Left lung (tissue), 10 donors: ENCODE measurements around the gene BBS12. TPM values are rescaled to one million over a fixed set of nuclear protein-coding genes. Genes with fewer than 3 reads are reported as not detected.
A peak's percentile ranks its signal among the peaks of the same experiment; 100 is the strongest.

Experiments
- ATAC-seq: fragments of 200-7000 bp; cut with Tn5 transposase; one replicate; pipeline ENCODE4 v1.9.1; 2020; ENCODE audit warnings: moderate library complexity
- DNase-seq, 4 donors: peaks; one replicate each; pipeline ENCODE4 v3.0.0-alpha.2; 2013 to 2020
- H3K27ac ChIP-seq, 2 donors: fragments of 200-600 bp; sonication (generic) in 1 of 2; one replicate each; pipeline versions ENCODE4 v1.5.0 to v1.8.0; 2020 to 2021
- H3K27me3 ChIP-seq, 2 donors: fragments of 200-600 bp; sonication (generic) in 1 of 2; one replicate each; pipeline versions ENCODE4 v1.5.0 to v1.8.0; 2020 to 2021
- H3K36me3 ChIP-seq, 2 donors: fragments of 200-600 bp; sonication (generic) in 1 of 2; one replicate each; pipeline versions ENCODE4 v1.5.0 to v1.8.0; 2020 to 2021
- H3K4me1 ChIP-seq, 2 donors: fragments of 200-600 bp; one replicate each; pipeline ENCODE4 v1.8.0; 2021
- H3K4me3 ChIP-seq, 2 donors: fragments of 200-600 bp; sonication (generic) in 1 of 2; one replicate each; pipeline versions ENCODE4 v1.5.0 to v1.8.0; 2020 to 2021; ENCODE audit warnings: mild to moderate bottlenecking in 1 of 2
- H3K9me3 ChIP-seq, 2 donors: fragments of 200-600 bp; sonication (generic) in 1 of 2; one replicate each; pipeline versions ENCODE4 v1.5.0 to v1.8.0; 2020 to 2021
- intact Hi-C, 2 donors: fragments of 100-400 bp; cut with DNase I; formaldehyde crosslinking; loops; one replicate each; pipeline versions ENCODE4 v1.11.2 to v1.14.2; 2022
- polyA plus RNA-seq, 6 donors: library from polyadenylated mRNA; unstranded; fragments of 120-200 nt; gene quantifications; one replicate each; pipeline ENCODE4 v1.2.1, GENCODE V29; 2013; ENCODE audit not compliant: insufficient read length in 6 of 6
- total RNA-seq, 2 donors: library from RNA; stranded (reverse); fragmentation: NEBNext Ultra II Directional; extraction: Animal tissue kit (Norgen Biotek cat#: 25700); gene quantifications; one replicate each; pipeline ENCODE4 v1.2.1, GENCODE V29; 2021
- TF ChIP-seq, protein P1 (sequence below), 2 donors: fragments of 200-600 bp; sonication (generic) in 1 of 2; IDR thresholded peaks; one replicate each; pipeline versions ENCODE4 v1.5.0 to v1.8.0; 2021; ENCODE audit warnings: antibody characterized with exemption in 2 of 2
- donor health status: DM: no; HTN: yes; CAD: no.
- donor health status: DM: no; HTN: no; CAD: no.

BBS12 gene
- total and polyA plus RNA-seq, 8 donors = 2.5 to 6.4 (median 5.5) TPM

GRCh38 chr4:122742933-122743829 lies 10.7 kb downstream of the BBS12 start:
- no peaks in the 10 kb centered on the region for H3K27me3 ChIP-seq
- H3K4me1 ChIP-seq = peaks cover 3 to 20% of the 10 kb centered on the region in 2 donors
- H3K27ac ChIP-seq = no peak overlapping the region
- peaks cover 0 to 15% of the 10 kb centered on the region in 2 donors for H3K36me3 ChIP-seq
- no peak for DNase-seq
- H3K4me3 ChIP-seq = no peak overlapping the region
- no peaks in the 10 kb centered on the region for H3K9me3 ChIP-seq
- intact Hi-C loops = no loop called here
- no peak for ATAC-seq
- TF ChIP-seq, protein P1, sequence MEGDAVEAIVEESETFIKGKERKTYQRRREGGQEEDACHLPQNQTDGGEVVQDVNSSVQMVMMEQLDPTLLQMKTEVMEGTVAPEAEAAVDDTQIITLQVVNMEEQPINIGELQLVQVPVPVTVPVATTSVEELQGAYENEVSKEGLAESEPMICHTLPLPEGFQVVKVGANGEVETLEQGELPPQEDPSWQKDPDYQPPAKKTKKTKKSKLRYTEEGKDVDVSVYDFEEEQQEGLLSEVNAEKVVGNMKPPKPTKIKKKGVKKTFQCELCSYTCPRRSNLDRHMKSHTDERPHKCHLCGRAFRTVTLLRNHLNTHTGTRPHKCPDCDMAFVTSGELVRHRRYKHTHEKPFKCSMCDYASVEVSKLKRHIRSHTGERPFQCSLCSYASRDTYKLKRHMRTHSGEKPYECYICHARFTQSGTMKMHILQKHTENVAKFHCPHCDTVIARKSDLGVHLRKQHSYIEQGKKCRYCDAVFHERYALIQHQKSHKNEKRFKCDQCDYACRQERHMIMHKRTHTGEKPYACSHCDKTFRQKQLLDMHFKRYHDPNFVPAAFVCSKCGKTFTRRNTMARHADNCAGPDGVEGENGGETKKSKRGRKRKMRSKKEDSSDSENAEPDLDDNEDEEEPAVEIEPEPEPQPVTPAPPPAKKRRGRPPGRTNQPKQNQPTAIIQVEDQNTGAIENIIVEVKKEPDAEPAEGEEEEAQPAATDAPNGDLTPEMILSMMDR (IDR thresholded peaks at IDR 0.05) = no peak

DNA sequence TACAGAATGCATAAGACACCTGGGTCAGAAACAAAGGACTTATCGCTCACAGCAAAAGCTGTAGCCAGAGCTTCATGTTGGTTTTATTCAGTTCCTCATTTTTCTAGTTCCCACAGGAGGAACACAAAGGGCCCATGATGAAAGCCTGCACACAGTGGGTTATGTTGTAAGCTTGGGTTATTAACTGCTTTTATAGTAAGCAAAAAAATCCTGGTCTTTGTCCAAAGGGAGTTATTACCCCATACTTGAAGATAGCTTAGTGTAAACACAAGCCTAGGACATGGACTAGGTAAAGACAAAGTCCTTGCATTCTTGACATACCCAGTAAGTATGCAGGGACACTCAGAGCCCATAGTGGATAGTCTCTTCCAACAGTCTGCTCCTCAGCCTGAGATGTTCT lies 11.7 kb downstream of the BBS12 start:
- Histone ChIP-seq H3K27ac (no peak overlapping the region), H3K27me3 (no peaks in the 10 kb centered on the region), H3K4me3 (no peak overlapping the region), H3K9me3 (no peaks in the 10 kb centered on the region), H3K4me1 (peaks cover 3 to 20% of the 10 kb centered on the region in 2 donors), H3K36me3 (peaks cover 0 to 15% of the 10 kb centered on the region in 2 donors)
- DNase-seq = no peak
- peak; percentile 79 for ATAC-seq
- intact Hi-C loops = no loop called here
- TF ChIP-seq, protein P1 (IDR thresholded peaks at IDR 0.05) = no peak

- Histone ChIP-seq H3K4me3 (no peak overlapping the region), H3K9me3 (no peaks in the 10 kb centered on the region), H3K4me1 (peaks cover 3 to 20% of the 10 kb centered on the region in 2 donors), H3K36me3 (peaks cover 0 to 15% of the 10 kb centered on the region in 2 donors), H3K27me3 (no peaks in the 10 kb centered on the region), H3K27ac (no peak overlapping the region)
- no peak for ATAC-seq
- intact Hi-C loops = no loop called here
- no peak for DNase-seq
- TF ChIP-seq, protein P1 (IDR thresholded peaks at IDR 0.05) = no peak
Measured at GRCh38 chr4:122746485-122746965, 14.0 kb downstream of the BBS12 start.

GRCh38 chr4:122747068-122747467 lies 14.6 kb downstream of the BBS12 start:
- Histone ChIP-seq H3K27ac (no peak overlapping the region), H3K4me1 (peaks cover 3 to 20% of the 10 kb centered on the region in 2 donors), H3K36me3 (peaks cover 0 to 12% of the 10 kb centered on the region in 2 donors), H3K9me3 (no peaks in the 10 kb centered on the region), H3K4me3 (no peak overlapping the region), H3K27me3 (no peaks in the 10 kb centered on the region)
- TF ChIP-seq, protein P1 (IDR thresholded peaks at IDR 0.05) = no peak
- intact Hi-C loops = no loop called here
- ATAC-seq (no peak), DNase-seq (no peak)

GRCh38 chr4:122747883-122748282 lies 15.4 kb downstream of the BBS12 start:
- TF ChIP-seq, protein P1 (IDR thresholded peaks at IDR 0.05) = no peak
- no peak overlapping the region for H3K27ac ChIP-seq
- H3K4me3 ChIP-seq = no peak overlapping the region
- H3K9me3 ChIP-seq = no peaks in the 10 kb centered on the region
- DNase-seq = no peak
- no peaks in the 10 kb centered on the region for H3K27me3 ChIP-seq
- ATAC-seq = peak; percentile 34
- H3K36me3 ChIP-seq = peaks cover 0 to 3% of the 10 kb centered on the region in 2 donors
- intact Hi-C loops = no loop called here
- H3K4me1 ChIP-seq = peaks cover 3 to 20% of the 10 kb centered on the region in 2 donors
